ENCODE results near the gene GPER1.

Gene GPER1

GRCh38 chr7:1124816-1125602 is 37.1 kb downstream of the GPER1 start:
- no CpG with 5 or more reads among the region's 23 CpGs for WGBS (ENCODE audit: extremely low coverage, insufficient coverage, insufficient read length)
- H4K91ac ChIP-seq (ENCODE audit: low read depth, low read length): no peak overlapping the region
- H4K12ac ChIP-seq (ENCODE audit: low read depth, low read length): no peak overlapping the region
- no peak overlapping the region for H3K9ac ChIP-seq (ENCODE audit: low read length)
- peaks cover 0 to 2% of the 10 kb centered on the region in 2 experiments for H3K4me1 ChIP-seq (ENCODE audit: control insufficient read depth in 1 of 2, insufficient read depth in 2 of 2, low read length in 2 of 2)
- H3K4ac ChIP-seq (ENCODE audit: low read depth, low read length): no peak overlapping the region
- H3K14ac ChIP-seq (ENCODE audit: low read length): no peak overlapping the region
- DNase-seq: no peak
- H4K8ac ChIP-seq (ENCODE audit: low read depth, low read length): no peak overlapping the region
- H2BK12ac ChIP-seq (ENCODE audit: low read length): no peak overlapping the region
- no peak overlapping the region for H3K4me3 ChIP-seq (ENCODE audit: low read depth, low read length)
- H2AK5ac ChIP-seq (ENCODE audit: low read length): no peak overlapping the region
- H2AFZ ChIP-seq (ENCODE audit: insufficient read depth, low read length, poor library complexity): no peak overlapping the region
- H3K23ac ChIP-seq (ENCODE audit: low read length): no peak overlapping the region
- H2BK5ac ChIP-seq (ENCODE audit: low read depth, low read length, poor library complexity): no peak overlapping the region
- H3K9me3 ChIP-seq (ENCODE audit: insufficient read depth, low read depth, low read length): peaks cover 1% of the 10 kb centered on the region
- H3K79me2 ChIP-seq (ENCODE audit: control insufficient read depth, insufficient read depth, low read length, poor library complexity): no peaks in the 10 kb centered on the region
- H3K27ac ChIP-seq (ENCODE audit: low read depth, low read length): no peak overlapping the region
- no peak overlapping the region for H3K4me2 ChIP-seq (ENCODE audit: low read length)
- no peaks in the 10 kb centered on the region for H3K79me1 ChIP-seq (ENCODE audit: low read length)
- H2BK120ac ChIP-seq (ENCODE audit: insufficient read depth, low read length, poor library complexity): no peak overlapping the region
- no peaks in the 10 kb centered on the region for H3K27me3 ChIP-seq (ENCODE audit: insufficient read depth, low read length)
- H3K18ac ChIP-seq (ENCODE audit: low read length): no peak overlapping the region
- peaks cover 22 to 24% of the 10 kb centered on the region in 2 experiments for H3K36me3 ChIP-seq (ENCODE audit: control insufficient read depth in 1 of 2, insufficient read depth in 2 of 2, low read length in 2 of 2)

- H2BK5ac ChIP-seq (ENCODE audit: low read depth, low read length, poor library complexity): no peak overlapping the region
- no peaks in the 10 kb centered on the region for H3K27me3 ChIP-seq (ENCODE audit: insufficient read depth, low read length)
- H3K4ac ChIP-seq (ENCODE audit: low read depth, low read length): no peak overlapping the region
- DNase-seq: no peak
- H2AK5ac ChIP-seq (ENCODE audit: low read length): no peak overlapping the region
- H4K91ac ChIP-seq (ENCODE audit: low read depth, low read length): no peak overlapping the region
- peaks cover under 1% of the 10 kb centered on the region for H3K9me3 ChIP-seq (ENCODE audit: insufficient read depth, low read depth, low read length)
- peaks cover 22 to 24% of the 10 kb centered on the region in 2 experiments for H3K36me3 ChIP-seq (ENCODE audit: control insufficient read depth in 1 of 2, insufficient read depth in 2 of 2, low read length in 2 of 2)
- H3K27ac ChIP-seq (ENCODE audit: low read depth, low read length): no peak overlapping the region
- no peak overlapping the region for H3K9ac ChIP-seq (ENCODE audit: low read length)
- H4K12ac ChIP-seq (ENCODE audit: low read depth, low read length): no peak overlapping the region
- no peak overlapping the region for H3K4me3 ChIP-seq (ENCODE audit: low read depth, low read length)
- H3K23ac ChIP-seq (ENCODE audit: low read length): no peak overlapping the region
- no peaks in the 10 kb centered on the region for H3K79me2 ChIP-seq (ENCODE audit: control insufficient read depth, insufficient read depth, low read length, poor library complexity)
- no peak overlapping the region for H2BK120ac ChIP-seq (ENCODE audit: insufficient read depth, low read length, poor library complexity)
- H3K14ac ChIP-seq (ENCODE audit: low read length): no peak overlapping the region
- no peak overlapping the region for H2AFZ ChIP-seq (ENCODE audit: insufficient read depth, low read length, poor library complexity)
- no peaks in the 10 kb centered on the region for H3K79me1 ChIP-seq (ENCODE audit: low read length)
- no peak overlapping the region for H3K4me2 ChIP-seq (ENCODE audit: low read length)
- no peak overlapping the region for H2BK12ac ChIP-seq (ENCODE audit: low read length)
- no CpG with 5 or more reads among the region's 16 CpGs for WGBS (ENCODE audit: extremely low coverage, insufficient coverage, insufficient read length)
- H3K4me1 ChIP-seq (ENCODE audit: control insufficient read depth in 1 of 2, insufficient read depth in 2 of 2, low read length in 2 of 2): peaks cover 0 to 2% of the 10 kb centered on the region in 2 experiments
- no peak overlapping the region for H3K18ac ChIP-seq (ENCODE audit: low read length)
- no peak overlapping the region for H4K8ac ChIP-seq (ENCODE audit: low read depth, low read length)
These were observed 37.7 kb downstream of the GPER1 start for GRCh38 chr7:1125603-1125969.

DNA sequence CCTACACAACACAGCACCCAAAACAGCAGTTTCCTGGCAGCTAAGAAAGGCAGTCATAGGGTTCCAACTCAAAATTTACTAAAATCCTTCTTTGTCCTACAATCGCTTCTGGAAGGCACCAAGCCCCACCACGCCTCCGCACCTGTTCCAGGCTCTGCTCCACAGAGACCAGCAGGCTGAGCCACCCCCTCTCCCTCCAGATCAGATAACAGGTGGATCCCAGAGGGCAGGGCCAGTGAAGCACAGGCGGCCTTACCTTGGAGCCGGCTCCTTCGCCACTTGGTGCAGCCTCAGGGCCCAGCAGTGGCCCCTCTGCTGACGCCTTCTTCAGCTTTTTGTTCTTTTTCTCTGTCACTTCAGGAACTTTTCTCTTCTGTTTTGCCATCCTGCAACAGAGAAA is 39.1 kb downstream of the GPER1 start:
- Histone ChIP-seq H3K4me2 (ENCODE audit: low read length) (no peak overlapping the region), H3K27ac (ENCODE audit: low read depth, low read length) (no peak overlapping the region), H4K91ac (ENCODE audit: low read depth, low read length) (no peak overlapping the region), H3K79me2 (ENCODE audit: control insufficient read depth, insufficient read depth, low read length, poor library complexity) (no peaks in the 10 kb centered on the region), H3K27me3 (ENCODE audit: insufficient read depth, low read length) (no peaks in the 10 kb centered on the region), H3K9ac (ENCODE audit: low read length) (no peak overlapping the region), H4K12ac (ENCODE audit: low read depth, low read length) (no peak overlapping the region), H4K8ac (ENCODE audit: low read depth, low read length) (no peak overlapping the region), H2AK5ac (ENCODE audit: low read length) (no peak overlapping the region), H3K4me3 (ENCODE audit: low read depth, low read length) (no peak overlapping the region), H2BK5ac (ENCODE audit: low read depth, low read length, poor library complexity) (no peak overlapping the region), H3K23ac (ENCODE audit: low read length) (no peak overlapping the region), H2AFZ (ENCODE audit: insufficient read depth, low read length, poor library complexity) (no peak overlapping the region), H3K36me3 (ENCODE audit: control insufficient read depth in 1 of 2, insufficient read depth in 2 of 2, low read length in 2 of 2) (peaks cover 21 to 22% of the 10 kb centered on the region in 2 experiments), H3K9me3 (ENCODE audit: insufficient read depth, low read depth, low read length) (no peaks in the 10 kb centered on the region), H3K79me1 (ENCODE audit: low read length) (no peaks in the 10 kb centered on the region), H3K18ac (ENCODE audit: low read length) (no peak overlapping the region), H3K4me1 (ENCODE audit: control insufficient read depth in 1 of 2, insufficient read depth in 2 of 2, low read length in 2 of 2) (peaks cover 0 to 2% of the 10 kb centered on the region in 2 experiments), H2BK12ac (ENCODE audit: low read length) (no peak overlapping the region), H2BK120ac (ENCODE audit: insufficient read depth, low read length, poor library complexity) (no peak overlapping the region), H3K4ac (ENCODE audit: low read depth, low read length) (no peak overlapping the region), H3K14ac (ENCODE audit: low read length) (no peak overlapping the region)
- no CpG with 5 or more reads among the region's 7 CpGs for WGBS (ENCODE audit: extremely low coverage, insufficient coverage, insufficient read length)
- DNase-seq: no peak

GRCh38 chr7:1129431-1129830 is 41.5 kb downstream of the GPER1 start:
- Histone ChIP-seq H2AFZ (ENCODE audit: insufficient read depth, low read length, poor library complexity) (no peak overlapping the region), H3K23ac (ENCODE audit: low read length) (no peak overlapping the region), H3K79me1 (ENCODE audit: low read length) (no peaks in the 10 kb centered on the region), H3K36me3 (ENCODE audit: control insufficient read depth in 1 of 2, insufficient read depth in 2 of 2, low read length in 2 of 2) (peaks cover 15 to 16% of the 10 kb centered on the region in 2 experiments), H3K4me2 (ENCODE audit: low read length) (no peak overlapping the region), H3K4me3 (ENCODE audit: low read depth, low read length) (no peak overlapping the region), H3K27ac (ENCODE audit: low read depth, low read length) (no peak overlapping the region), H2AK5ac (ENCODE audit: low read length) (no peak overlapping the region), H3K27me3 (ENCODE audit: insufficient read depth, low read length) (no peaks in the 10 kb centered on the region), H3K18ac (ENCODE audit: low read length) (no peak overlapping the region), H2BK12ac (ENCODE audit: low read length) (no peak overlapping the region), H3K9ac (ENCODE audit: low read length) (no peak overlapping the region), H3K4ac (ENCODE audit: low read depth, low read length) (no peak overlapping the region), H3K14ac (ENCODE audit: low read length) (no peak overlapping the region), H4K12ac (ENCODE audit: low read depth, low read length) (no peak overlapping the region), H3K4me1 (ENCODE audit: control insufficient read depth in 1 of 2, insufficient read depth in 2 of 2, low read length in 2 of 2) (no peaks in the 10 kb centered on the region), H2BK120ac (ENCODE audit: insufficient read depth, low read length, poor library complexity) (no peak overlapping the region), H4K91ac (ENCODE audit: low read depth, low read length) (no peak overlapping the region), H3K9me3 (ENCODE audit: insufficient read depth, low read depth, low read length) (no peaks in the 10 kb centered on the region), H2BK5ac (ENCODE audit: low read depth, low read length, poor library complexity) (no peak overlapping the region), H3K79me2 (ENCODE audit: control insufficient read depth, insufficient read depth, low read length, poor library complexity) (no peaks in the 10 kb centered on the region), H4K8ac (ENCODE audit: low read depth, low read length) (no peak overlapping the region)
- WGBS (ENCODE audit: extremely low coverage, insufficient coverage, insufficient read length): no CpG with 5 or more reads among the region's 13 CpGs
- no peak for DNase-seq
